ENCODE measurements around the gene SEMA4D.

Gene SEMA4D

GRCh38 chr9:89360465-89360864 lies 137.4 kb downstream of the SEMA4D start:
- Histone ChIP-seq H2AFZ (no peak overlapping the region), H3K4me3 (ENCODE audit: low read depth, low read length) (no peak overlapping the region), H3K27me3 (ENCODE audit: control insufficient read depth, insufficient read depth, low read length) (no peaks in the 10 kb centered on the region), H3K4me1 (no peaks in the 10 kb centered on the region), H3K36me3 (ENCODE audit: control insufficient read depth, insufficient read depth, low read length) (no peaks in the 10 kb centered on the region), H3K79me2 (no peaks in the 10 kb centered on the region), H3K9me3 (ENCODE audit: control insufficient read depth, low read length) (no peaks in the 10 kb centered on the region), H3K9ac (no peak overlapping the region), H3K27ac (no peak overlapping the region), H3K4me2 (ENCODE audit: low read length) (no peak overlapping the region)
- TF ChIP-seq, protein P1, sequence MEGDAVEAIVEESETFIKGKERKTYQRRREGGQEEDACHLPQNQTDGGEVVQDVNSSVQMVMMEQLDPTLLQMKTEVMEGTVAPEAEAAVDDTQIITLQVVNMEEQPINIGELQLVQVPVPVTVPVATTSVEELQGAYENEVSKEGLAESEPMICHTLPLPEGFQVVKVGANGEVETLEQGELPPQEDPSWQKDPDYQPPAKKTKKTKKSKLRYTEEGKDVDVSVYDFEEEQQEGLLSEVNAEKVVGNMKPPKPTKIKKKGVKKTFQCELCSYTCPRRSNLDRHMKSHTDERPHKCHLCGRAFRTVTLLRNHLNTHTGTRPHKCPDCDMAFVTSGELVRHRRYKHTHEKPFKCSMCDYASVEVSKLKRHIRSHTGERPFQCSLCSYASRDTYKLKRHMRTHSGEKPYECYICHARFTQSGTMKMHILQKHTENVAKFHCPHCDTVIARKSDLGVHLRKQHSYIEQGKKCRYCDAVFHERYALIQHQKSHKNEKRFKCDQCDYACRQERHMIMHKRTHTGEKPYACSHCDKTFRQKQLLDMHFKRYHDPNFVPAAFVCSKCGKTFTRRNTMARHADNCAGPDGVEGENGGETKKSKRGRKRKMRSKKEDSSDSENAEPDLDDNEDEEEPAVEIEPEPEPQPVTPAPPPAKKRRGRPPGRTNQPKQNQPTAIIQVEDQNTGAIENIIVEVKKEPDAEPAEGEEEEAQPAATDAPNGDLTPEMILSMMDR (IDR thresholded peaks at IDR 0.05), result no peak

DNA sequence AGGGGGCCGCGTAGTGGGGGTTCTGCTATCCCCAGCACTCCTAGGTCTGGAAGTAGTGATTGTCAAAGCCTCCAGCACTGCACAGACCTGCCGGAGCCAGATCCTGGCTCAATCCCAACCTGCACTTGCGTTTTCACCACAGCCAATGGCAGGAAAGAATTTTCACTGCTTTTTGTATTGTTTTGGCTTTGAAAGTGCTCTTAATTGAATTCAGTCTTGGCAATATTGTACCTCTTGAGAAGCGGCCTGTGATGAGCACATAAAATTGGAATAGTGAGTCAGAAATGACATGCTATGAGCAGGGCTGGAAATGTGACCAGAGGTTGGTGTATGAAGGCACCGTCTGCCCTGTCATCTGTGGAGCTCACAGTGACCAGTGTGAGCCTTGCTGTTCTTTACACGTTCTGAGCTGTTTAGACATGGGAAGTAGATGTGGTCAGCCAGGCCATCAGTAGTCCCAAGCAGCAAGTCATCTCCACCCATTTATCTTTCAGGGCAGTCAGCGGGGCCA lies 138.1 kb downstream of the SEMA4D start:
- TF ChIP-seq, protein P1 (IDR thresholded peaks at IDR 0.05), result no peak
- Histone ChIP-seq H2AFZ (no peak overlapping the region), H3K27ac (no peak overlapping the region), H3K36me3 (ENCODE audit: control insufficient read depth, insufficient read depth, low read length) (no peaks in the 10 kb centered on the region), H3K9ac (no peak overlapping the region), H3K9me3 (ENCODE audit: control insufficient read depth, low read length) (no peaks in the 10 kb centered on the region), H3K4me2 (ENCODE audit: low read length) (no peak overlapping the region), H3K27me3 (ENCODE audit: control insufficient read depth, insufficient read depth, low read length) (no peaks in the 10 kb centered on the region), H3K4me3 (ENCODE audit: low read depth, low read length) (no peak overlapping the region), H3K4me1 (no peaks in the 10 kb centered on the region), H3K79me2 (no peaks in the 10 kb centered on the region)

DNA sequence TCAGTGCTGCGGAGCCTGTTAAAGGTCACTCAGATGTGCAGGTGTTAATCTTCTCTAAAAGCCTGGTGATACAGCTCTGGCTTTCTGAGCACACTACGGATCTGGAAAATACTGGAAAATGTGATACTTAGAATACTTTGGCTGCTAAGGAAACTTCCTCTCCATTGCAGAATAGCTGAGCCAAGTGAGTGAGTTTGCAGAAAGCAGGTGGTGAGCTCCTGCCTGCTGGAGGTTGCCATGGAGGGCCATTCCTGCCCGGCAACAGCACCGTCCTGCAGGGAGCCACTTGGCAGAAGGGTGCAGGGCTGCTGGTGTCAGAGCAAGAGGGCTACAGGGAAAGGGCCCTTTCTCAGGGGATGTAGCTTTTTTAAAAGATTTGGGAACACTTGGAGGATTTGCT lies 138.9 kb downstream of the SEMA4D start:
- TF ChIP-seq, protein P1 (IDR thresholded peaks at IDR 0.05), result no peak
- H3K4me1 ChIP-seq, result no peaks in the 10 kb centered on the region
- H2AFZ ChIP-seq, result no peak overlapping the region
- no peaks in the 10 kb centered on the region for H3K79me2 ChIP-seq
- H3K9ac ChIP-seq, result no peak overlapping the region
- no peaks in the 10 kb centered on the region for H3K36me3 ChIP-seq (ENCODE audit: control insufficient read depth, insufficient read depth, low read length)
- H3K4me3 ChIP-seq (ENCODE audit: low read depth, low read length), result no peak overlapping the region
- H3K4me2 ChIP-seq (ENCODE audit: low read length), result no peak overlapping the region
- no peaks in the 10 kb centered on the region for H3K9me3 ChIP-seq (ENCODE audit: control insufficient read depth, low read length)
- H3K27ac ChIP-seq, result no peak overlapping the region
- H3K27me3 ChIP-seq (ENCODE audit: control insufficient read depth, insufficient read depth, low read length), result no peaks in the 10 kb centered on the region

GRCh38 chr9:89358376-89358916 lies 139.5 kb downstream of the SEMA4D start:
- no peaks in the 10 kb centered on the region for H3K79me2 ChIP-seq
- no peak overlapping the region for H3K4me3 ChIP-seq (ENCODE audit: low read depth, low read length)
- H3K9ac ChIP-seq, result no peak overlapping the region
- no peak overlapping the region for H3K27ac ChIP-seq
- no peak overlapping the region for H3K4me2 ChIP-seq (ENCODE audit: low read length)
- no peaks in the 10 kb centered on the region for H3K27me3 ChIP-seq (ENCODE audit: control insufficient read depth, insufficient read depth, low read length)
- H3K4me1 ChIP-seq, result no peaks in the 10 kb centered on the region
- H3K36me3 ChIP-seq (ENCODE audit: control insufficient read depth, insufficient read depth, low read length), result no peaks in the 10 kb centered on the region
- TF ChIP-seq, protein P1 (IDR thresholded peaks at IDR 0.05), result no peak
- H3K9me3 ChIP-seq (ENCODE audit: control insufficient read depth, low read length), result no peaks in the 10 kb centered on the region
- no peak overlapping the region for H2AFZ ChIP-seq

Measured in parathyroid adenoma (tissue), 2 donors.